GM21528 (cell line): ENCODE data around the gene DHRS13.
"Not testable (repeated sequence)": the region's sequence is repeated elsewhere in the genome, so short reads cannot be mapped to it uniquely, and the experiment has no call there.

ENCODE experiments used
- ATAC-seq: cut with Tn5 transposase; IDR thresholded peaks from one replicate; pipeline ENCODE4 v1.9.1; 2021; ENCODE audit warnings: mild to moderate bottlenecking, moderate library complexity; ENCODE audit not compliant: unreplicated experiment, low FRiP score

DHRS13 gene

GRCh38 chr17:28906706-28907438 lies 4.0 kb upstream of the DHRS13 start:
- no peak for ATAC-seq

- ATAC-seq = no peak
Observed at GRCh38 chr17:28906276-28906675, 3.4 kb upstream of the DHRS13 start.

DNA sequence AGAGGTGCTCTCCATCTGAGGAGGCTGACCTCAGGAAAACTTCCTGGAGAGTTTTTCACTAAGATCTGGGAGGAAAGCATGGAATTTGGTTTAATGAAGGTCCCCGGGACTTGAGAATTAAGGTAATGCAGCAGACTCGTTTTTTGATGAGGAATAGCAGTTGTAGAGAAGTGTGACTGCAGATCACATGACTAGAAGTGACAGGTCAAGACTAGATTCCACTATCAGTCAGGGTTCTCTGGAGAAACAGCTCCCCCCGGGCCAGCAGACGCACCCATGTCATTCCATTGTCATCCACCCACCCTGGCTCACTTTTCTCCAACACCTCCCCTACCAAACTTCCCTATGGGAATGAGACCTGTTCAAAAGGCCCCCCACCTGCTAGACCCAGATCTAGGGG lies 1.9 kb upstream of the DHRS13 start:
- ATAC-seq = no peak

GRCh38 chr17:28903546-28903841 lies 615 bp upstream of the DHRS13 start:
- ATAC-seq = not testable (repeated sequence)

DNA sequence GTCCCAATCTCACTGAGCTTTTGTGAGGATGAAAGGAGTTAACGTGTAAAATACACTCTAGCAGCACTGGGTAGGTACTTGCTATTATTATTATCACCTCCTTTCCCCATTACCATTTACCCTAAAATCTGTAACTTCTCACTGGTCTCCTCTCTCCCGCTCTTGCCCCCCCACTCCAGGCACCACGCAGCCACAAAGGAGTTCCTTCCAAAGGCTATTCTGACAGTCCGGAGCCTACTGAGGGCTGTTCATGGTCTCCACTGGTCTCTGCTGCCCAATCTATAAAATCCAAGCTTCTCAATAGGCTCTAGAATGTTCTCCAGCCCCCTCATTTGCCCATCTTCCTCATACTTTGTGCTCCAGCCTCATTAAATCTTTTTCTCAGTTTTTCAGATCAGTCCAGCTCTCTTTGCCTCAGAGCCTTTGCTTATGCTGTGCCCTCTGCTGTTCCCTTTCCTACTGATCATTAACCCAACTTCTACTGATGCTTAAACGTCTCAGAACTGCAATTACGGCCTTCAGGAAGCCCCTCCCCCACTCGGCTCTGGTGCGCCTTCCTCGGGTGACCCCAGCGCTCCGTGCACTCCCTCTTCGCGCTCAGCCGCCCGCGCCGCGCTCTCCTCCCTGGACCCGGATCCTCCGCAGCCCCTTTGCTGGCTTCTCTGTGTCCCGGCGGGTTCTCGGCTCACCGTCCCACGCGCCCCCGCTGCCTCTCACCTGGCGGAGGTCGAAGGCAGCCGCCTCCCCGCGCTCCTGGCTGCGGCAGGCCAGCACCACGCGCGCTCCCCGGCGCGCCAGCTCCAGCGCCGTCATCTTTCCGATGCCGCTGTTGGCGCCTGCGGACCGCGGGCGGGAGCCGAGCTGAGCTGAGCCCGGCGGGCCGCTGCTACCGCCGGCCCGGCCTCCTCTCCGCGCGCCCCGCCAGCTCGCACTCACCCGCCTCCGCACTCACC lies 737 bp downstream of the DHRS13 start:
- ATAC-seq = peak; percentile 38

GRCh38 chr17:28900986-28901726 lies 1.7 kb downstream of the DHRS13 start:
- no peak for ATAC-seq

DNA sequence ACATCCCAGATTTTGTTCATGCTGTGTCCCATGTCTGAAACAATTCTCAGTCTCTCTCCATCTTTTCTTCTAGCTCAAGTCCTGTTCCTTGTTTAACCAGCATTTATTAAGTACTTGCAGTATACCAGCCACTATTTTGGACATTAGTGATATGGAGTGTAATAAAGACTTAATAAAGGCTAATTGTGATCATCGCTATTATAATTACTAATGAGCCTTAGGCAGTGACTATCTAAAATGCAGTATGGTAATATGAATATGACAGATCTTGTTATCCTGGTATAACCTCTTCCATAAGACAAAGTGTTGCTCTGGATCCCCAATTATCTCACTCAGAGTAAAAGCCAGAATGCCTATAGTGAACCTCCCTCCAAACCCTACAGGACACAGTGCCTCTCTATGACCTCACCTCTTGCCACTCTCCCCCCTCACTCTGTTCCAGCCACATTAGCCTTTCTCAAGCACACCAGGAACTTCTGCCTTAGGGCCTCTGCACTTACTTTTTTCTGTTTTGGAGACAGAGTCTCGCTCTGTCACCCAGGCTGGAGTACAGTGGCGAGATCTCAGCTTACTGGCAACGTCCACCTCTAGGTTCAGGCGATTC lies 3.6 kb downstream of the DHRS13 start:
- no peak for ATAC-seq

DNA sequence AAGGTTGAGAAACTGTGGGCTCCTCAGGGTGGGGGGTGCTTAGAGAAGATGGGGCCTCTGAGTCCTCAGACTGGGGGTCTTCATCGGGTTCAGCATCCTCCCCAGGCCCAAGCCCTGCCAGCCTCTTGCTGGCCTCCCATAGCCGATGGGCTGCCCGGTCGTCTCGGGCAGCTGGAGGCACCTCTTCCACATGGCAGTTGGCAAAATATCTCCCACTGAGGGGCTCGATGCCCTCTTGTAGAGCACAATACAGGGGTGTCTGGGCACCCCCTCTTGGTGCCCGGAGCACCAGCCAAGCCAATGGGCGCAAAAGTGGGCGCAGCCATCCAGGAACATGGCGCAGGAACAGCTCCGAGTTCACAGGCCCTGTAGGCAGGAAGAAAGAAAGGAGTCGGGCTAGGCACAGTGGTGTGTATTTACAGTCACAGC lies 4.3 kb downstream of the DHRS13 start:
- no peak for ATAC-seq

DNA sequence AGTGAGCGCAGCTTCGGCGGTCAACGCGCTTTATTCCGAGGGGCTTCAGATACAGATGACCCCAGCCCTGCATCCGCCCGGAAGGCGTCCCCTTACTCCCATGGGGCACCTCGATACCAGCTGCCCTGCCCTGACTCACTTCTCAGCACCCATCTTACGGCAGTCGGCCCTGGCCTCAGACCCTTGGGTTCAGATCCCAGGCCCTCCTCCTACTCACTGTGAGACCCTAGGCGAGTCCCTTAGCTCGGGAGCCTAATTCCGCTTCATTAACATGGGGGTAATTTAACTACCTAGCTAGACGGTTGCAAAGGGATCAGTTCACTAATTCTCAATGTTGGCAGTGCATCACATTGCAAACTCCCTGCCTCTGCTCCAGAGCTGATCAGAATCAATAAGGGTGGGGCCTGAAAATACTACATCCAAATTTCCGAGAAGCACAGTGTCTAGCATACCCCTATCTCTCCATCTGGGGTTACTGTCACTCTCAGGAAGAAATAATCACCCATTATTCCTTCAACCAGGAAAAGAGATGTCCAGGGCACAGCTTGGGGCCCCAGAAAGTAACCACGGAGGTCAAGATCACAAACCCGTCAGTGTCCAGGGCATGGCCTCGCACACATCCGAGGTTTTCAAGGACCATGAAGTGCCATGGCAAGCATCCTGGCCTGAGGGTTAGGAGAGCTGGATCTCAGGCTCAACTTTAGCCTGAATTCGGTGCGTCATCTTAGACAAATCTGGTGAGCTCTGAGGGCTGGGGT lies 4.9 kb downstream of the DHRS13 start:
- no peak for ATAC-seq

DNA sequence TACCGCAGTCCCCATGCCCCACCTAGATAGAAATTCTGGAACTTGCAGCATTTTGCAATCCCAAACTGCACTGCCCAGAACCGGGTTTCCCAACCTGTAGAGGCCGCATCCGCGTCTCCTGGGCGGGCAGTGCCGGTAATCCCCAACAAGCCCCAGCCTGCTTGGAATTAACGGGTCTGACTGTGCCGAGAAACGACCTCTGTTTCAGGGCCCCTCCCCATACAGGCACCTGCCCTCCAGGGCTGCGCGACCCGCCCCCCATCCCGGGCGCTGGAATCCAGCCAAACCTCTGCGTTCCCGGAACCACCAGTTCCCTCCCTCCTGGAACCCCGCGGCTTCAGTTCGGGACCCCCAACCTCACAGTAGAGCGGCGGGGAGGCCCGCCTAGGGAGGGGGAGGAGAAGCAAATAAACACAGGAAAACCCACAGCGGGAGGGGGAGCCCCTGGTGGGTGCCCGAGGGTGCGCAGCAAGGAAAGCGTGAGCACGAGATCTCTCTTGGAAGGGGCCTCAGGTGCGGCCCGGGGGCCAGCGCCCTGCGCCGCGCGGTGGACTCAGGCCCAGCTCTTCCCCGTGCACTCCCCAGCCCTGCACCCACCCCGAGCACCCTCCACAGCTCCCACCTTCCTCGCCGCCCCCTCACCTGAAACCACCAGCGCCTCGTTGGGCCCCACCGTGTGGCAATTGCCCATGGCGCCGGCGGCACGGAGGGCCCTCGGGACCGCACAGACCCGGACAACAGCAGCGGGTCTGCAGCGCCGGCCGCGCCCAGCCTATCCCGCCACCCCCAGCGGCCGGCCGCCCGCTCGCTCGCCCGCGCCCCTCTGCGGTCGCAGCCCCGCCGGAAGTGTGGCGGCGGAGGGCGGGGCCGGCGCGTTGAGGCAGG lies 5.8 kb downstream of the DHRS13 start, which contains the start of gene FLOT2:
TSS of gene FLOT2 (minus strand) at position 850 of the 885 bp plus-strand sequence. CDS start at position 691, 159 bp downstream.
- no peak for ATAC-seq

GRCh38 chr17:28896491-28896883 lies 6.4 kb downstream of the DHRS13 start:
- no peak for ATAC-seq

- no peak for ATAC-seq
Observed at GRCh38 chr17:28895794-28896447, 7.0 kb downstream of the DHRS13 start.

DNA sequence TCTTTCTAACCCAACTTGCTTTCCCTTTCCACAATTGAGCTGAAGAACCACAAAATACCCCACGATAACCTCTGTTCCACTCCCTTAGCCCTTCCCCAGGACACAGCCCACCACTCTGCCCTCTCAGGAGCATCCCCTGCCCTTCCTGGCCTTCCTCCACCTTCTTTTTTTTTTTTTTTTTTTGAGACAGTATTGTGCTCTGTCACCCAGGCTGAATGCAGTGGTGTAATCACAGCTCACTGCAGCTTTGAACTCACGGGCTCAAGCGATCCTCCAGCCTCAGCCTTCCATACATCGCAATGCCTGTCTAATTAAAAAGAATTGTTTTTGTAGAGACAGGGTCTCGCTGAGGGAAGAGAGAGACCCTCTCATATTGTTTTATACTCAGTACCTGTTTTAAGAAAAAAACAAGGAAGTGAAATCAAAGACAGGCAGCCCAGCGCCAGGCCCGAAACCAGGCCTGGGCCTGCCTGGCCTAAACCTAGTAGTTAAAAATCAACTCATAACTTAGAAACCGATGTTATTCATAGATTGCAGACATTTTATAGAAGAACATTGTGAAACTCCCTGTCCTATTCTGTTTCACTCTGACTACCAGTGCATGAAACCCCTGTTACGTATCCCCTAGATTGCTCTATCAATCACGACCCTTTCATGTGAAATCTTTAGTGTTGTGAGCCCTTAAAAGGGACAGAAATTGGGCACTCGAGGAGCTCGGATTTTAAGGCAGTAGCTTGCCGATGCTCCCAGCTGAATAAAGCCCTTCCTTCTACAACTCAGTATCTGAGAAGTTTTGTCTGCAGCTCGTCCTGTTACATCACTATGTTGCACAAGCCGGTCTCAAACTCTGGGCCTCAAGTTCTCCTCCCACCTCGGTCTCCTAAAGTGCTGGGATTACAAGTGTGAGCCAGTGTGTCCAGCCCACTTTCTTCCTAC lies 9.4 kb downstream of the DHRS13 start:
- ATAC-seq = not testable (repeated sequence)

- no peak for ATAC-seq
Observed at GRCh38 chr17:28892024-28892423, 10.9 kb downstream of the DHRS13 start.

DNA sequence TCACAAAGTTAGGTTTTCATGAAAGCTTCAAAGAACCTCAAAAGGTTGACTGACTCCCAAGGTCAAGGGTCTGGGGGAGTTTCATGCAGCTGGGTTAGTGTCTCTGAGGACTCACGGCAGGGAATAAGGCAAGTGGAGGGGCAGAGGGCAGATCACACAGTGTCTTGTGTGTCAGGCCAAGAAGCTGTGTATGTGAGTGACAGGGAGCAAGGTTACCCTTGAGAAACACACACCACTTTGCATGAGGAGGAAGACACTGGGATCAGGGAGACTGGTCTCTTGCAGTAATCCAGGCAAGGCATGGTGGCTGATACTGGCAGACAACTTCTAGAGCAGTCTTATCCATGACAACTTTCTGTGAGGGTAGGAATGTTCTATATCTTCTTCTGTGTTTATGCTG lies 11.7 kb downstream of the DHRS13 start:
- no peak for ATAC-seq

DNA sequence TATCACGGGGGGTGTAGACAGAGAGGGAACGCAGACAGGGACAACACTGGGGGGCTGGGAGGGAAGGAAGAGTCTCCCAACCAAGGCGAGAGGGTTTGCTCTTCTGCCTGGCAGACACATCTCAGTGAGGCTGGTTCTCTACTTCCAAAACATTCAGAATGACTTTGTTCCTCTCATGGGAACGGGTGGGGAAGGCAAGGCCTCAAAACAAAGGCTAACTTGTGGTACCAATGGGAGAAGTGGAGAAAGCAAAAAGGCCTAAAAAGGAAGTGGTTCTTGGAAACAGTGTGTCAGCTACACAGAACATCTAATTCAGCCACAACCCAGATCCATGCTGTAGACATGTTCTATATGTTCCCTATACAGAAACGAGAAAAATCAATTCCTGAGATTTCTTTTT lies 12.9 kb downstream of the DHRS13 start:
- ATAC-seq = no peak

GRCh38 chr17:28888832-28889231 lies 14.0 kb downstream of the DHRS13 start:
- ATAC-seq = no peak
